Activated CD4-positive, alpha-beta T cell treated with anti-CD3 and anti-CD28 coated beads, Interleukin-2, amount 50 U/mL, for 4 hours (primary cell): ENCODE data around the gene SLC48A1.
"Not testable (repeated sequence)": the region's sequence is repeated elsewhere in the genome, so short reads cannot be mapped to it uniquely, and the experiment has no call there.

Experiments
- DNase-seq, 2 experiments: peaks; one replicate each; pipeline ENCODE4 v3.0.0-alpha.2; 2020

SLC48A1 gene

GRCh38 chr12:47813511-47814196, 40.6 kb downstream of the SLC48A1 start:
- DNase-seq: no peak

- DNase-seq: no peak
Observed at GRCh38 chr12:47814539-47815170, 41.6 kb downstream of the SLC48A1 start.

- not testable (repeated sequence) for DNase-seq
Observed at GRCh38 chr12:47815447-47815846, 42.4 kb downstream of the SLC48A1 start.

GRCh38 chr12:47816403-47817271, 43.6 kb downstream of the SLC48A1 start:
- no peak for DNase-seq

GRCh38 chr12:47817272-47818006, 44.4 kb downstream of the SLC48A1 start:
- DNase-seq: no peak

GRCh38 chr12:47818007-47818376, 45.0 kb downstream of the SLC48A1 start:
- DNase-seq: no peak

GRCh38 chr12:47818467-47819137, 45.6 kb downstream of the SLC48A1 start:
- DNase-seq: no peak

- DNase-seq: no peak
Observed at GRCh38 chr12:47819138-47819895, 46.3 kb downstream of the SLC48A1 start.

GRCh38 chr12:47819896-47820630, 47.0 kb downstream of the SLC48A1 start, which contains the start of gene HDAC7:
TSS of gene HDAC7 (minus strand) at chr12:47819903. CDS start at chr12:47819785, 118 bp downstream.
- DNase-seq: peak; percentile 68 to 76

GRCh38 chr12:47820631-47821345, 47.8 kb downstream of the SLC48A1 start:
- no peak for DNase-seq

- no peak for DNase-seq
Observed at GRCh38 chr12:47821346-47821706, 48.3 kb downstream of the SLC48A1 start.

- DNase-seq: no peak
Observed at GRCh38 chr12:47822401-47822800, 49.4 kb downstream of the SLC48A1 start.

GRCh38 chr12:47822863-47823262, 49.8 kb downstream of the SLC48A1 start:
- DNase-seq: no peak

- no peak for DNase-seq
Observed at GRCh38 chr12:47823422-47824086, 50.5 kb downstream of the SLC48A1 start.

- DNase-seq: no peak
Observed at GRCh38 chr12:47824198-47824597, 51.2 kb downstream of the SLC48A1 start.

- DNase-seq: no peak
Observed at GRCh38 chr12:47824635-47825034, 51.6 kb downstream of the SLC48A1 start.

GRCh38 chr12:47825173-47825639, 52.2 kb downstream of the SLC48A1 start:
- no peak for DNase-seq

GRCh38 chr12:47828008-47828975, 55.3 kb downstream of the SLC48A1 start:
- no peak for DNase-seq
